Epithelial cell of prostate (primary cell): Measurements from ENCODE around the gene GRIK4.
A peak's percentile ranks its signal among the peaks of the same experiment; 100 is the strongest.

ENCODE experiments used
- DNase-seq: peaks from one replicate; pipeline ENCODE4 v3.0.0-alpha.2; 2011; ENCODE audit warnings: low read depth, low spot score
- H3K27ac ChIP-seq: fragments of 450-650 bp; 2 replicates; pipeline ENCODE4 v1.5.1; 2017; ENCODE audit warnings: mild to moderate bottlenecking

The GRIK4 gene

GRCh38 chr11:120940160-120940848, 428.8 kb downstream of the GRIK4 start:
- H3K27ac ChIP-seq: no peak overlapping the region
- no peak for DNase-seq

DNA sequence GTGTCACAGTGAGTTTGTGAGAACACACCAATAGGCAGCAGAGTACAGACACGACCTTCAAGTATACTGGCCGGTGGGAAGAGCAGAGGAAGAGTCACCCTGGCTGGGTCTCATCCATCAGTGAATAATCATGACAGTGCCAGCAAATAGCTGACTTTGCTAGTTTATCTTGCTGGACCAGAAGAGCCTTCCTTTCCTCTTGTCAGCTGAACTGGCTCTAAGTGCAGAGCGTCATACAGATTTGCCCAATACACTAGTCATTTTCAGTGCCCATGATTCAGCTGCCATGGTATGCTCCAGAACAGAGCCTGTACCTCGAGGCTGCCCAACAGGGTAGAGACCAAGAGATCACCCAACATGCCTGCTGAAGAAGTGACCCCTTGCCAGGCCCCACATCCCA, 429.5 kb downstream of the GRIK4 start:
- no peak for DNase-seq
- no peak overlapping the region for H3K27ac ChIP-seq

DNA sequence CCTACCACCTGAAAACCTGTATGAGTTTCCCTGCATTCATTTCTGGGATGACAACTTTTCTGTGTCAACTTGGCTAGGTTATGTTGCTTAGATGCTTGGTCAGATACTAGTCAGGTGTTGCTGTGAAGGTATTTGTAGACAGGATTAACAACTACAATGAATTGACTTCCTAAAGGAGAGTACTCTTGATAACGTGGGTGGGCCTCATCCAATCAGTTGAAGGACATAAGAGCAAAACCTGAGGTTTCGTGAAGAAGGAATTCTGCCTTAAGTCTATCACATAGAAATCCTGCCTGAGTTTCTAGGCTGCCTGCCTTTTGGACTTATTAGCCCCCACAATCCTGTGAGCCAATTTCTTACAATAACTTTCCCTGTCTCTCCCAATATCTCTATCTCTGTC, 431.2 kb downstream of the GRIK4 start:
- no peak for DNase-seq
- H3K27ac ChIP-seq: no peak overlapping the region

DNA sequence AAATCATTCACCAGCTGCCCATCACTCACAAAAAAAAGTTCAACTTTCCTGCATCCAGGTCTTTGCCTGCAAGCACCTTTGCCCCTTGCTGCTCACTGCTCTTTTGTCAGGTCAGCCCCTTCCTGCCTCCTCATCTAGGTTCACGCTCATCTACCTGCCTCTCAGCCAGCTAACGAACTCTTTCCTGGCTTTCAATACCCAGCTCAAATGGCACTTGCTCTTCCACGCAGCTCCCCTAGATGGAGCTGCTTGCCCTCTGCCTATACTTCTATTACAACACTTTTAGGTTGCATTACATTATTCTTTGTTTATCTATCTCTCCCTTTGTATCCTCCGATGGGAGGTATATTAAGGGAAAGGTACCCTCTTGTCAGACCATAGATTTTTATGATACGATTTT, 433.5 kb downstream of the GRIK4 start:
- H3K27ac ChIP-seq: no peak overlapping the region
- DNase-seq: no peak

DNA sequence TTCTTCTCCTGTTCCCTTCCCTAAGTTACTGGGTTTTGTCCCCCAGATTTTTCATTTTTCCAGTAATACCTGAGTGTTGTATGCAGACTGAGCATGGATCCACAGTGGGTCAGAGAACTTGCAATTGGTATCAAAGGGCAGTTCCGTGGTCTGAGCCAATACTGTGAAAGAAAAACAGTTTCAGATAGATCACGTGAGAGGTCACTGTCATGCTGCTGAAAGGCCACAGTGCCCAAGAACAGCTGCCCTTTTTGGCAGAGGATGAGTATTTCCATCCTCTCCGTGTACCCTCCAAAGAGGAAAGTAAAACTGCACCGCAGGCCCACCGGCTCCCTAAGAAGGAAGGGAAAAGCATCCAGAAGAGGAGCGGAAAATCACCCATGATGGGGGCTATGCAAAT, 439.3 kb downstream of the GRIK4 start:
- H3K27ac ChIP-seq: no peak overlapping the region

DNA sequence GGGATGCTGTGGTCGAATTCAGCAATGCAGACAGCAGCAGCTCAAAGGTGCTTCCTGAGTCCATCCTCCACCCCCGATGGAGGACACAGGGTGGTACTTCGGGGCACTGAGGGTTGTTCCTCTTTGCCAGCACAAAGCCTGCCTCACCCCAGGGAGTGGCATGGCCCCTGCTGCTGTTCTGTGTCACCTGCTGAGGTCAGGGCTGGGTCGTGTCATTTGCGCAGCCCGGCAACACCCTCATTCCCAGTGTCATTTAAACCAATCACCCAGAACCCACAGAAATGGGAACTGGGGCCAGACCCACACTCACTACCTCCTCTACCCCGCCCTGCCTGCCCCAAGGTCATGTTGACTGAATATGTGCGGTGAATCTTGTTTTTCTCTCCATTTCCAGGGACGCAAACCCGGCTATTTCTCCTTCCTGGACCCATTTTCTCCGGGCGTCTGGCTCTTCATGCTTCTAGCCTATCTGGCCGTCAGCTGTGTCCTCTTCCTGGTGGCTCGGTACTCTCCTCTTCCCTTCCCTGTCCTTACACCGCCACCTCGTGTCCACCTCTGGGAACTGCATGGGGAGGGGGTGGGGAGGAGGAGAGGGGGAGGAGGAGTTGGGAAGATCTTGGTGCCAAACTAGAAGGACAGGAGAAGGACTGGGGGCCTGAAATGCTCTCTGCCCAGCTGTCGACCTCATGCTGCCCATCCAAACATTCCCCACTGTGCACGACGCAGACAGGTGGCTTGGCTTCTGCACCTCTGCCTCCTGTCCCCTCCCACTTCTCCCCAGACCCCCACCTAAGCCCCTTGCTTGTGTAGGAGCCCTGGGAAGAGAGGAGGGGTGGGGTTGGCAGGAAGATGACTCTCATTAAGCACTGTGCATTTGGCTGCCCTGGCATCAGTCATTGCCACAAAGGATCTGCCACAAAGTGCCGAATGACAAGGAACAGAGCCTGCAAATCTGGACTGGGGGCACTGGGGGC, 441.2 kb downstream of the GRIK4 start:
- no peak overlapping the region for H3K27ac ChIP-seq
- peak; percentile 22 for DNase-seq

More for the DNA sequence above, 439.3 kb downstream of the GRIK4 start:
- DNase-seq: no peak

GRCh38 chr11:120954381-120954780, 442.8 kb downstream of the GRIK4 start:
- no peak overlapping the region for H3K27ac ChIP-seq
- no peak for DNase-seq

GRCh38 chr11:120956710-120957495, 445.4 kb downstream of the GRIK4 start:
- no peak for DNase-seq
- no peak overlapping the region for H3K27ac ChIP-seq

DNA sequence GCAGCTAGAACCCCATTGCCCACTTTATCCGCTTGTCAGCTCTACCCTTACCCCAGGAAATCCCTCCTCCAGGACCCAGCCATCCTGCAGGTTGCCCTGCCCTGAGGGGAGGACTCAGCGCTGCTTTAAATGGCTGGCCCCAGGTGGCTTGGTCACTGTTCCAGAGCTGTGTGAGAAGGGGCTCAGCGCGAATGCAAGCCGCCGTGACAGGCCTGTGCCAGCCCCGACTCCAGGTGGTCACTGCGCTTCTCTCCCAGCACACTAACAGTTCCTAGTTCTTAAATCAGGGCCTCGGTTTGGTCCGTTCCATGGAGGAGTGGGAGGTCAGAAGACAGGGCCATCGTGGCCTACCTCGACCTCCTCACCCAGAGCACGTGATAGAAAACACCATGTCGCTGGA, 446.6 kb downstream of the GRIK4 start:
- DNase-seq: no peak
- no peak overlapping the region for H3K27ac ChIP-seq

GRCh38 chr11:120959189-120959588, 447.6 kb downstream of the GRIK4 start:
- H3K27ac ChIP-seq: no peak overlapping the region
- no peak for DNase-seq

DNA sequence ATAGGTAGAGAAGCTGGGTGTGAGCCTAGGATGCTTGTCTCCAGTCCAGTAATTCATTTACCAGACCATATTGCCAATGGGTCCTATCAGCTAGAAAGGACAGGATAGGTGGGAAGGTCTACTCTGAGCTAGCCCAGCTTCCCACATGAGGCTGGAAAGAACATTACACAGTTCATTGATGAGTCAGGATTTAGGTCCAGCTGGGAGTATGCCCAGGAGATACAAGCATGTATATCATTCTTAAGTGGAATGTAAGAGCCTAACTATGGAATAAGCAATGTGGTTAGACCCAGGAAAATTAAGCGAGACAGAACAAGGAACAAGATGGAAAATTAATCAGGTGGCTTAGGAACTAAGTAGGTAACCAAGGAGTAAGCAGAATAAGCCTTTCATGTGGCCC, 453.3 kb downstream of the GRIK4 start:
- no peak for DNase-seq
- no peak overlapping the region for H3K27ac ChIP-seq

- no peak overlapping the region for H3K27ac ChIP-seq
- no peak for DNase-seq
Observed at GRCh38 chr11:120966840-120967239, 455.3 kb downstream of the GRIK4 start.

DNA sequence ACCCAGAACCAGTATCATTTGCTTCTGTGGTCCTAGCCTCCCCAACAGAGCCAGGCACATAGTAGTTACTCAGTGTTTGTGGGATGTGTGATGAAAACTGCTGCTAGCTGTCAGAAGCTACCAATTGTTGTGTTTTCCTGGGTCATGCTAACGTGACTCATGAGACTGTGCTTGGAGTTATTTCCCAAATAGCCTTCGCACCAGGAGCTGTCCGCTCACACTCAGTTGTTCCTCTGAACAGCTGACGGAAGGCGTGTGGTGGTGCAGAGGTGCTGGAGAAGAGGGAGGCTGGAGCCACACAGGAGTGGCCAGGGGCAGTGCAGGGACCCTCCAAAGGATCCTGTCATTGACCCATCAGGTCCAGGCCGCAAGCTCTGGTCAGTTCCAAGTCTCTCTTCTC, 458.4 kb downstream of the GRIK4 start:
- no peak for DNase-seq
- no peak overlapping the region for H3K27ac ChIP-seq

GRCh38 chr11:120971825-120972224, 460.3 kb downstream of the GRIK4 start:
- H3K27ac ChIP-seq: no peak overlapping the region
- DNase-seq: no peak

DNA sequence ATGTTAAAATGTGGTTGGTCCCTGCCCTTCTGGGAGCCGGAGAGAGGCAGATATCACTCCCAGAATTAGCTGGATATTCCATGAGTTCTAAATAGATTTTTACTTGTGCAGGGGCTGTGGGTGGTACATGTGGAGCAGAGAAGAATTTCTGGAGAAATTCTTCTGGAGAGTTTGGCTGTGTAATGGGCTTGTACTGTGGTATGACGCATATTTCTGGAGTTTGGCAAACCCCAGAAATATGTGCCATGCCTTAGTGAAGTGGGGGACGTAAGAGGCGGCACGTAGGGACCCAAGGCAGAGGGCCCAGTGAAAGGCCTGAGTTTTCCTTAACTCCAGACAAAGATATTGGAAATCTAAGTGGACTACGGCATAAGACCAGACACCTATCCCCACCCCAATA, 461.1 kb downstream of the GRIK4 start:
- H3K27ac ChIP-seq: no peak overlapping the region
- no peak for DNase-seq

DNA sequence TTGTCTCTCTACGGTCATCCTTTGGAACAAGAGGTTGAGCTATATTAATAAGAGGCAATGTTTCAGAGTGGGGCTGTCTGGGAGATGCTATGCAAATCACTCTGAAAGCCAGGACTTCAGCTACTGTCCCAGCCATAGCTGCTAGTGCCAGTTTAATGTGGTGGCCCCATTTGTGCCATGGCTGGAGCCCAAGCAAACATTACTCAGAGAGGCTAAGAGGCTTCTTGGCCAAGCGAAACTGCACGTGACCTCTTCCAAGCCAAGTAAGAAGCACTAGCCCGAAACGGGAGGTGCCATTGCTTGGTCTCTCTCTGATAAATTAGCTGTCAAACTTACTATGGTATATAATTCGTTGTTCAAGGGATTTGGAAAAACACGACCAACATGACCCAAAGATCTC, 462.0 kb downstream of the GRIK4 start:
- no peak for DNase-seq
- H3K27ac ChIP-seq: no peak overlapping the region

- DNase-seq: no peak
- no peak overlapping the region for H3K27ac ChIP-seq
Observed at GRCh38 chr11:120974466-120974865, 462.9 kb downstream of the GRIK4 start.

DNA sequence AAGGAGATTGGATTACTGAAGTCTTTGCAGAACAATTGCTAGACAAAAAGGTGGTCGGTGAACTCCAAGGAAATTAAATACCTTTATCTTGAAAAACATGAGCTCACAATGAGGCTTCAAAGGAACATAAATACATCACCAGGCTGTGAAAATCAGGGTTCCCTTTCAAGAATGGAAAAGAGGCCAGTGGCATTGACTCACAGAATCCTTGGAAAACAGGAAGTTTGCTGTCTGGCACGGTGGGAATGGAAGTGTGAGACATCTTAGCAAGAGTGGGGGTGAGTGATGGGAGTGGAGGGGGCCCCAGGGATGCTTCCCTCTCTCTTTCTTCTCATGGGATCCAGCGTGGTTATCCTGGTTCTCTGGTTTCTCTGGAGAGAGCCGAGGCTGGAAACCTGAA, 463.4 kb downstream of the GRIK4 start:
- DNase-seq: no peak
- no peak overlapping the region for H3K27ac ChIP-seq

DNA sequence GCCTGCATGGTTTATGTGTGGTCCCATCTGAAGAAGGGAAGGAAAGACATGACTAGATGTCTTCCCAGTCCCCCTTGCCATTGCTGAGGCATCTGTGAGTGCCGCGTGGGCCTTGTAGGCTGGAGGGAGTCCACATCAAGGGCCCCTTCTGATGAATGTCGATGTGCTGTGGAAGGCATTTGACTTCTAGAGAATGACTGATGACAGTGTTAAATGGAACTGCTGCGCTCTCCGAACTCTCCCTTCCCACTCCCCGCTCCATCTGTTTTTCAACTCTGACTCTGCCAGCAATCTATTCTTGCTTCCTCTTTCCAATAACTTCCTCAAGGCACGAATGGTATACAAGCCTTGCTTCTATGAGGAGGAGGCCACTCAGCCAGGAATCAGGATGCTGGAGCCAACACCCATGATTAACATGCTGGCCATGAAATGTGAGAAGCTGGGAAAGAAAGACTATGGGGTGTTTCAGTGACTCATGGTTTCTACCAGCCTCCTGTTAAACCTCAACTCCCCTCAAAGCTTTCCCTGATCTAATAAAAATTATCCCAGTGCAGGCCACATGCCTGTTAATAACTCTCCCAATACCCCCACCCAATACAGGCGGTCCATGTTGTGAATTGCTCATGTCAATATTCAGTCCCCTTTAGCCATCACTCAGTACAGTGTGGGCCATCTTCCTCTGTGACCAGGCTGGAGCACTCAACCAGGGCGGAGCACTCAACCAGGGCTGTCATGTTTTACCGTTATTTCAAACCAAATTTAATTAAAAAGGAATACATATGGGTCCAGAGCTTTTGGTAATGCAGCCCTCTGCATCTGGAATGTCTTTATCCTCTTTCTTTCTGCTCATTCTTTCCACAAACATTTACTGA, 466.0 kb downstream of the GRIK4 start:
- peak; percentile 26 for DNase-seq
- no peak overlapping the region for H3K27ac ChIP-seq

GRCh38 chr11:120978701-120979100, 467.2 kb downstream of the GRIK4 start:
- no peak overlapping the region for H3K27ac ChIP-seq

More at GRCh38 chr11:120978701-120979100, 467.2 kb downstream of the GRIK4 start:
- no peak for DNase-seq
